OCI-LY7 (cell line): ENCODE data around the gene ZMIZ1. TPM values are rescaled to one million over a fixed set of nuclear protein-coding genes. Genes with fewer than 3 reads are reported as not detected.

Experiments
- BruUV-seq: library from RNA; stranded (reverse); fragments of 400-500 nt; replicated peaks from 2 replicates; lab custom pipeline; 2021; lab: Mats Ljungman, UMichigan
- CTCF ChIA-PET: fragments of 300-600 bp; sonication (Branson Sonifier 250); formaldehyde crosslinking; loops from one replicate; lab custom pipeline; 2022; ENCODE audit warnings: antibody characterized with exemption; ENCODE audit not compliant: unreplicated experiment; lab: Charles Lee
- POLR2A ChIA-PET: fragments of 300-600 bp; sonication (Branson Sonifier 250); formaldehyde crosslinking; loops from one replicate; lab custom pipeline; 2022; ENCODE audit warnings: antibody characterized with exemption; lab: Charles Lee
- DNase-seq: peaks from one replicate; pipeline ENCODE4 v3.0.0-alpha.2; 2015; ENCODE audit warnings: low spot score
- H2AFZ ChIP-seq: fragments of 200-600 bp; sonication (generic), shearing (Covaris generic); 2 replicates; pipeline ENCODE4 v1.6.1; 2014; ENCODE audit warnings: mild to moderate bottlenecking, antibody characterized with exemption, low read length, moderate library complexity
- H3K27ac ChIP-seq: fragments of 200-600 bp; sonication (generic); 2 replicates; pipeline ENCODE4 v1.5.1; 2014; ENCODE audit warnings: mixed run types, low read depth, mild to moderate bottlenecking, moderate library complexity, low read length, inconsistent platforms; ENCODE audit not compliant: poor library complexity, severe bottlenecking
- H3K36me3 ChIP-seq: fragments of 200-600 bp; sonication (generic); 2 replicates; pipeline ENCODE4 v1.6.1; 2014; ENCODE audit warnings: mild to moderate bottlenecking, antibody characterized with exemption, low read length, moderate library complexity, mixed read lengths; ENCODE audit not compliant: insufficient read depth
- H3K4me1 ChIP-seq: fragments of 200-600 bp; sonication (generic); 2 replicates; pipeline ENCODE4 v1.5.1; 2014; ENCODE audit warnings: mild to moderate bottlenecking, low read length; ENCODE audit not compliant: insufficient read depth, poor library complexity, severe bottlenecking
- H3K4me2 ChIP-seq: fragments of 200-600 bp; sonication (generic); 2 replicates; pipeline ENCODE4 v1.6.1; 2014; ENCODE audit warnings: mild to moderate bottlenecking, low read length
- H3K4me3 ChIP-seq: fragments of 200-600 bp; sonication (generic); 2 replicates; pipeline ENCODE4 v1.5.1; 2014; ENCODE audit warnings: mild to moderate bottlenecking, low read depth, low read length; ENCODE audit not compliant: poor library complexity, severe bottlenecking
- H3K79me2 ChIP-seq: fragments of 200-600 bp; sonication (generic); 2 replicates; pipeline ENCODE4 v1.6.1; 2016; ENCODE audit warnings: low read depth, mild to moderate bottlenecking, low read length, moderate library complexity, mixed read lengths; ENCODE audit not compliant: insufficient read depth
- H3K9me2 ChIP-seq: fragments of 200-600 bp; sonication (generic); 2 replicates; pipeline ENCODE4 v1.6.1; 2016; ENCODE audit warnings: mild to moderate bottlenecking, low read length, mixed read lengths; ENCODE audit not compliant: insufficient read depth
- H3K9me3 ChIP-seq: fragments of 200-600 bp; sonication (generic); 2 replicates; pipeline ENCODE4 v1.6.1; 2014; ENCODE audit warnings: mild to moderate bottlenecking, mixed run types, low read length, mixed read lengths
- H4K20me1 ChIP-seq: fragments of 200-600 bp; sonication (generic); 2 replicates; pipeline ENCODE4 v1.6.1; 2014; ENCODE audit warnings: mild to moderate bottlenecking, antibody characterized with exemption, low read length, moderate library complexity, mixed read lengths; ENCODE audit not compliant: insufficient read depth
- CTCF ChIP-seq: fragments of 200-600 bp; sonication (generic); conservative IDR thresholded peaks from 2 replicates; pipeline ENCODE4 v1.5.1; 2014; ENCODE audit warnings: mild to moderate bottlenecking, antibody characterized with exemption, low read length, moderate library complexity, mixed read lengths
- EZH2phosphoT487 ChIP-seq: fragments of 200-600 bp; sonication (generic); IDR thresholded peaks from 2 replicates; pipeline ENCODE4 v1.6.1; 2018; ENCODE audit warnings: low read depth, borderline replicate concordance, mild to moderate bottlenecking, mixed run types, antibody characterized with exemption, low read length, moderate library complexity, mixed read lengths
- intact Hi-C: fragments of 100-400 bp; cut with micrococcal nuclease; formaldehyde crosslinking; loops from one replicate; pipeline ENCODE4 v1.10.0; 2022; ENCODE audit not compliant: unreplicated experiment
- total RNA-seq, 2 experiments: library from RNA; depleted of rRNA in 1 of 2; stranded (reverse); fragments of >200 nt in 1 of 2; shearing (Covaris generic) in 1 of 2; gene quantifications; 2 replicates each; pipeline ENCODE4 v1.2.3, GENCODE V29; 2014 to 2022

The ZMIZ1 gene
- total RNA-seq, 2 experiments from 2014 or later: 20.4 to 66.9 TPM

- no TSS peak for BruUV-seq
- POLR2A ChIA-PET: no interaction called here
- intact Hi-C loops: no loop called here
- H3K79me2 ChIP-seq: no peaks in the 10 kb centered on the region
- no peaks in the 10 kb centered on the region for H3K9me2 ChIP-seq
- TF ChIP-seq EZH2phosphoT487 (no peak), CTCF (no peak)
- no peak overlapping the region for H3K27ac ChIP-seq
- no peak for DNase-seq
- H3K36me3 ChIP-seq: peaks cover 13% of the 10 kb centered on the region; the same call in 1 of the 2 replicates
- peaks cover 36% of the 10 kb centered on the region for H3K4me1 ChIP-seq
- no peak overlapping the region for H3K4me3 ChIP-seq
- no peak overlapping the region for H3K4me2 ChIP-seq
- CTCF ChIA-PET: no interaction called here
- H2AFZ ChIP-seq: no peak overlapping the region
- no peaks in the 10 kb centered on the region for H3K9me3 ChIP-seq
- no peaks in the 10 kb centered on the region for H4K20me1 ChIP-seq
These were observed 250.5 kb downstream of the ZMIZ1 start for GRCh38 chr10:79319115-79319771.

GRCh38 chr10:79320316-79320715 lies 251.6 kb downstream of the ZMIZ1 start:
- intact Hi-C loops: no loop called here
- Histone ChIP-seq H3K36me3 (peaks cover 10% of the 10 kb centered on the region; the same call in 1 of the 2 replicates), H2AFZ (no peak overlapping the region), H3K4me2 (no peak overlapping the region), H3K79me2 (no peaks in the 10 kb centered on the region), H3K4me3 (no peak overlapping the region), H3K4me1 (peaks cover 37% of the 10 kb centered on the region), H4K20me1 (no peaks in the 10 kb centered on the region), H3K9me3 (no peaks in the 10 kb centered on the region), H3K27ac (no peak overlapping the region), H3K9me2 (no peaks in the 10 kb centered on the region)
- ChIA-PET POLR2A (no interaction called here), CTCF (no interaction called here)
- BruUV-seq: no TSS peak
- no peak for DNase-seq
- TF ChIP-seq CTCF: no peak
- no peak for TF ChIP-seq EZH2phosphoT487

GRCh38 chr10:79320820-79321493 lies 252.2 kb downstream of the ZMIZ1 start:
- peaks cover 3% of the 10 kb centered on the region; the same call in 1 of the 2 replicates for H3K36me3 ChIP-seq
- no peaks in the 10 kb centered on the region for H4K20me1 ChIP-seq
- H3K27ac ChIP-seq: no peak overlapping the region
- no peak for DNase-seq
- peaks cover 33% of the 10 kb centered on the region for H3K4me1 ChIP-seq
- no peaks in the 10 kb centered on the region for H3K79me2 ChIP-seq
- no TSS peak for BruUV-seq
- no peaks in the 10 kb centered on the region for H3K9me2 ChIP-seq
- H3K4me3 ChIP-seq: no peak overlapping the region
- H3K9me3 ChIP-seq: no peaks in the 10 kb centered on the region
- no peak overlapping the region for H2AFZ ChIP-seq
- intact Hi-C loops: no loop called here
- ChIA-PET POLR2A (no interaction called here), CTCF (no interaction called here)
- no peak overlapping the region for H3K4me2 ChIP-seq
- TF ChIP-seq CTCF (no peak), EZH2phosphoT487 (no peak)
